Naive B cell (primary cell): ENCODE measurements around the gene FHIT. TPM values are rescaled to one million over a fixed set of nuclear protein-coding genes. Genes with fewer than 3 reads are reported as not detected.
"Not testable (repeated sequence)": the region's sequence is repeated elsewhere in the genome, so short reads cannot be mapped to it uniquely, and the experiment has no call there.

Experiments used
- ATAC-seq, 2 donors: fragments of 150-1000 bp; cut with Tn5 transposase; 2 replicates each; pipeline ENCODE4 v1.10.0; 2021; ENCODE audit warnings: low read depth in 2 of 2, mild to moderate bottlenecking in 2 of 2, moderate library complexity in 2 of 2
- DNase-seq: peaks from one replicate; pipeline ENCODE4 v3.0.0; 2022
- H3K27ac Mint-ChIP-seq, 6 donors: one replicate each; pipeline ENCODE4 v1.8.0; 2020 to 2022; ENCODE audit warnings: mild to moderate bottlenecking in 6 of 6, mixed read lengths in 6 of 6, moderate library complexity in 5 of 6, inconsistent platforms in 2 of 6
- H3K27me3 Mint-ChIP-seq, 3 donors: one replicate each; pipeline ENCODE4 v1.8.0; 2021 to 2022; ENCODE audit warnings: mixed read lengths in 3 of 3, mild to moderate bottlenecking in 1 of 3
- H3K36me3 Mint-ChIP-seq, 2 donors: one replicate each; pipeline ENCODE4 v1.8.0; 2020 to 2022; ENCODE audit warnings: mixed read lengths in 2 of 2, inconsistent platforms in 1 of 2, mild to moderate bottlenecking in 1 of 2
- H3K4me1 Mint-ChIP-seq, 3 donors: one replicate each; pipeline ENCODE4 v1.8.0; 2020 to 2022; ENCODE audit warnings: mixed read lengths in 3 of 3, inconsistent platforms in 1 of 3, mild to moderate bottlenecking in 1 of 3, moderate library complexity in 1 of 3
- H3K4me3 Mint-ChIP-seq, 8 donors: one replicate each; pipeline ENCODE4 v1.8.0; 2020 to 2022; ENCODE audit warnings: mild to moderate bottlenecking in 8 of 8, mixed read lengths in 8 of 8, moderate library complexity in 8 of 8, inconsistent platforms in 2 of 8
- H3K9me3 Mint-ChIP-seq, 7 donors: one replicate each; pipeline ENCODE4 v1.8.0; 2020 to 2022; ENCODE audit warnings: mixed read lengths in 7 of 7, mild to moderate bottlenecking in 5 of 7, inconsistent platforms in 2 of 7, moderate library complexity in 1 of 7
- polyA plus RNA-seq, 6 donors: library from polyadenylated mRNA; unstranded; fragments of 300-500 nt; fragmentation: Illumina TruSeq; gene quantifications; one replicate each; pipeline ENCODE4 v1.2.3, GENCODE V29; 2021; ENCODE audit warnings: low read depth in 6 of 6

FHIT gene
- polyA plus RNA-seq, 6 donors from 2014 or later: 3.2 to 12.6 (median 7.1) TPM

GRCh38 chr3:61074783-61075182, 176.5 kb downstream of the FHIT start:
- Mint-ChIP-seq H3K27ac (no peak overlapping the region), H3K36me3 (peaks cover 0 to 4% of the 10 kb centered on the region in 2 donors), H3K4me1 (no peaks in the 10 kb centered on the region), H3K9me3 (peaks cover 0 to 2% (median 0%) of the 10 kb centered on the region in 7 donors), H3K4me3 (no peak overlapping the region), H3K27me3 (no peaks in the 10 kb centered on the region)
- DNase-seq (no peak), ATAC-seq (no peak)

- Mint-ChIP-seq H3K4me3 (no peak overlapping the region), H3K4me1 (no peaks in the 10 kb centered on the region), H3K9me3 (peaks cover 0 to 2% (median 0%) of the 10 kb centered on the region in 7 donors), H3K27ac (no peak overlapping the region), H3K36me3 (peaks cover 0 to 9% of the 10 kb centered on the region in 2 donors), H3K27me3 (no peaks in the 10 kb centered on the region)
- ATAC-seq (no peak), DNase-seq (no peak)
Measured at GRCh38 chr3:61073566-61074165, 177.6 kb downstream of the FHIT start.

- Mint-ChIP-seq H3K4me1 (no peaks in the 10 kb centered on the region), H3K9me3 (peaks cover 0 to 15% (median 4%) of the 10 kb centered on the region in 7 donors), H3K27me3 (no peaks in the 10 kb centered on the region), H3K4me3 (no peak overlapping the region), H3K27ac (peak overlapping the region in 1 of 6 donors; percentile 62), H3K36me3 (peaks cover 0 to 16% of the 10 kb centered on the region in 2 donors)
- DNase-seq: no peak
- ATAC-seq: no peak
Measured at GRCh38 chr3:61068084-61068483, 183.2 kb downstream of the FHIT start.

- Mint-ChIP-seq H3K27me3 (no peaks in the 10 kb centered on the region), H3K27ac (no peak overlapping the region), H3K4me3 (no peak overlapping the region), H3K36me3 (peaks cover 0 to 16% of the 10 kb centered on the region in 2 donors), H3K9me3 (peaks cover 0 to 15% (median 3%) of the 10 kb centered on the region in 7 donors), H3K4me1 (no peaks in the 10 kb centered on the region)
- DNase-seq: no peak
- no peak for ATAC-seq
Measured at GRCh38 chr3:61066800-61067199, 184.5 kb downstream of the FHIT start.

DNA sequence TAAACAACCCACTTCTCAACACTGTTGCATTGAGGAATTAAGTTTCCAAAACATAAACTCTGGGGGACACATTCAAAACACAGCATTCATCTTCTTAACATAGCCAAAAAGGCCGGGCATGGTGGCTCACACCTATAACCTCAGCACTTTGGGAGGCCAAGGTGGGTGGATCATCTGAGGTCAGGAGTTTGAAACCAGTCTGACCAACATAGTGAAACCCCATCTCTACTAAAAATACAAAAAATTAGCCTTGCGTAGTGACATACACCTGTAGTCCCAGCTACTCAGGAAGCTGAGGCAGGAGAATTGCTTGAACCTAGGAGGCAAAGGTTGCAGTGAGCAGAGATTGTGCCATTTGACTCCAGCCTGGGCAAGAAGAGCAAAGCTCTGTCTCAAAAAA, 185.0 kb downstream of the FHIT start:
- H3K4me3 Mint-ChIP-seq, ATAC-seq, H3K4me1 Mint-ChIP-seq, DNase-seq, H3K27ac Mint-ChIP-seq, H3K27me3 Mint-ChIP-seq: not testable (repeated sequence)
- Mint-ChIP-seq H3K36me3 (peaks cover 0 to 16% of the 10 kb centered on the region in 2 donors), H3K9me3 (peaks cover 0 to 15% (median 3%) of the 10 kb centered on the region in 7 donors)

GRCh38 chr3:61065451-61066011, 185.7 kb downstream of the FHIT start:
- ATAC-seq (no peak), DNase-seq (no peak)
- Mint-ChIP-seq H3K36me3 (peaks cover 0 to 15% of the 10 kb centered on the region in 2 donors), H3K4me1 (no peaks in the 10 kb centered on the region), H3K27ac (no peak overlapping the region), H3K27me3 (no peaks in the 10 kb centered on the region), H3K9me3 (peaks cover 0 to 15% (median 3%) of the 10 kb centered on the region in 7 donors), H3K4me3 (no peak overlapping the region)

DNA sequence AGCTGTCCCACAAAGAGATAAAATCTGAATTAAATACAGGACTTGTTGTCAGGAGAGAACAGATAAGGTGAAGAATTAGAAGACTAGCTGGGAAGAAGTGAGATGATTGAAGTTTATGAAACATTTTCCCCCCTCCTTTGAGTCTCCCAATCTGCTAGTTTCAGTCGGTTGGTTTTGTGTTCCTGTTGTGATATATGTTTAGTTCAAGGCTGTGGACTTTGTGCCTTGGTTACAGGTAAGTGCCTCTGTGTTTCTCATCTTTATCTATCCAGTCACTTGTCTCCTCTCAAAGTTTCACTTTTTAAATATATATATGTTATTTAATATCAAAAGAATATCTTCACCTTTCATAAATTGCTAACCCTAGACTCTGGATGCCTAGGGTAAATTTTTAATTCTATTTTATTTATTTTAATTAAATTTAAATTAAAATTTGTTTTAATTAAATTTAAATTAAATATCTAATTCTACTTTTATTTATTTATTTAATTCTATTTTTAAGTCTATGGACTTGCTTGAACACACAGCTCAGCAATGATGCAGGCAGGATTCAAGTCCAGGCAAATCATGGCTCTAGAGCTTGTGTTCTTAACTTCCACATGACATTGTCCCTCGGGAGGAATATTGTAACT, 190.0 kb downstream of the FHIT start:
- Mint-ChIP-seq H3K4me1 (peaks cover 0 to 5% (median 0%) of the 10 kb centered on the region in 3 donors), H3K9me3 (peaks cover 0 to 9% (median 3%) of the 10 kb centered on the region in 7 donors), H3K36me3 (peaks cover 0 to 7% of the 10 kb centered on the region in 2 donors), H3K4me3 (no peak overlapping the region), H3K27me3 (no peaks in the 10 kb centered on the region), H3K27ac (no peak overlapping the region)
- ATAC-seq (no peak), DNase-seq (no peak)

GRCh38 chr3:61060411-61060861, 190.8 kb downstream of the FHIT start:
- Mint-ChIP-seq H3K4me3 (no peak overlapping the region), H3K27ac (no peak overlapping the region), H3K9me3 (peaks cover 0 to 9% (median 2%) of the 10 kb centered on the region in 7 donors), H3K4me1 (peaks cover 0 to 5% (median 0%) of the 10 kb centered on the region in 3 donors), H3K36me3 (no peaks in the 10 kb centered on the region), H3K27me3 (no peaks in the 10 kb centered on the region)
- ATAC-seq: no peak
- no peak for DNase-seq

GRCh38 chr3:61058836-61059235, 192.4 kb downstream of the FHIT start:
- peaks cover 0 to 5% (median 0%) of the 10 kb centered on the region in 3 donors for H3K4me1 Mint-ChIP-seq
- ATAC-seq: no peak
- no peaks in the 10 kb centered on the region for H3K36me3 Mint-ChIP-seq
- H3K27me3 Mint-ChIP-seq: no peaks in the 10 kb centered on the region
- no peak for DNase-seq
- H3K4me3 Mint-ChIP-seq: no peak overlapping the region
- no peak overlapping the region for H3K27ac Mint-ChIP-seq
- H3K9me3 Mint-ChIP-seq: peaks cover 0 to 7% (median under 1%) of the 10 kb centered on the region in 7 donors

GRCh38 chr3:61057464-61057863, 193.8 kb downstream of the FHIT start:
- H3K36me3 Mint-ChIP-seq: no peaks in the 10 kb centered on the region
- no peaks in the 10 kb centered on the region for H3K27me3 Mint-ChIP-seq
- no peaks in the 10 kb centered on the region for H3K9me3 Mint-ChIP-seq
- H3K27ac Mint-ChIP-seq: no peak overlapping the region
- peaks cover 0 to 5% (median 0%) of the 10 kb centered on the region in 3 donors for H3K4me1 Mint-ChIP-seq
- DNase-seq: no peak
- H3K4me3 Mint-ChIP-seq: no peak overlapping the region
- no peak for ATAC-seq

- no peaks in the 10 kb centered on the region for H3K36me3 Mint-ChIP-seq
- H3K4me1 Mint-ChIP-seq: peaks cover 0 to 5% (median 0%) of the 10 kb centered on the region in 3 donors
- DNase-seq: no peak
- no peaks in the 10 kb centered on the region for H3K27me3 Mint-ChIP-seq
- ATAC-seq: no peak
- H3K9me3 Mint-ChIP-seq: no peaks in the 10 kb centered on the region
- H3K4me3 Mint-ChIP-seq: no peak overlapping the region
- H3K27ac Mint-ChIP-seq: no peak overlapping the region
Measured at GRCh38 chr3:61055447-61055846, 195.8 kb downstream of the FHIT start.

DNA sequence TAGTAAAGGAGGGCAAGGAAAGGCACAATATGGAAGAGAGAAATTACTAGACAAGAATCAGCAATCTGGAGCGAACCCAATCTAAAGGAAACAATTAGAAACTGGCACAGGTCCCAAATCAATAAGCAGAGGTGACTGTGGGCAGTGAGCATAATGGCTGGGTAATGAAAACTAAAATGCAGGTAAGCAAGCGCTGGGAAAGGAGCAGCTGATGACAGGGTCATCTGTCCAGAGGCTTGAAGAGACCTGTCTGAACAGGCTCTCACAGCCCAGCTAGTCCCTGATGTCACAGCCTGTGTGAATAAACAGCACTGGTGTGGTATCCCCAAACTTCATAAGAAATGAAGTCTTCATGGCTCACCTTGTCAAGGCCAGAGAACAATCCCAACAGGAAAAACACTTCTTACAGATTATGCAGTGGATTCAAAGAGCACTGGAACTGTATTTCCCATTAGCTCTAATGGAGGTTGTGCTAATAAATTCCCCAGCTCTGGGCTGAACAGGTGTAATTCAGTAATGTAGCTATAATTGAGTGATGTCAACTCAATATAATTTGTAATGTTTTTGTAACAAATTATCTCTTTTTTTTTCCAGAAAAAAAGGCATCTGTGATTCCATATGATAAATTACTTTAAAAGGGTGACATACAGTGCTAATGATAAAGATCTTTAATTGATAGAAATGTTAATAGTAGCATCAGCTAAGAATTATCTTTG, 197.3 kb downstream of the FHIT start:
- DNase-seq (no peak), ATAC-seq (no peak)
- Mint-ChIP-seq H3K9me3 (peaks cover 0 to 2% (median 0%) of the 10 kb centered on the region in 7 donors), H3K4me1 (peaks cover 0 to 5% (median 0%) of the 10 kb centered on the region in 3 donors), H3K27me3 (no peaks in the 10 kb centered on the region), H3K27ac (no peak overlapping the region), H3K36me3 (no peaks in the 10 kb centered on the region), H3K4me3 (no peak overlapping the region)

DNA sequence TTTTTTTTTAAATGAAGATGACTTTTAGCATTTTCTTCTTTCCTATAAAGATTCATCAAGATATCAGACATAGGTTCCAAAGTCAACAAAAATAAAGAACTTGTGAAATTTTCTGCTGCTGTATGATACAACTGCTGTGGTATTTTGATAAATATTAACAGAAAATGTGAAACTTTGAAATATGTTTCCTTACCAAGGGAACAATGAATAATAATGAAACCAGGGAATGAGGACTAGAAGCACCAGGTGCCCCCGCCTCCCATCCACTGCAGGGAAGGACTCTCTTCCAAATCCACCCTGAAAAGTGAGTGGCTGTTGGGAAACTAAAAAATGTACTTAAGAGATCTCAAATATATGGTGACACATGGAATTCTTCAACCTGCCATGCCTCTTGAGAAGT, 198.4 kb downstream of the FHIT start:
- H3K4me3 Mint-ChIP-seq: no peak overlapping the region
- H3K36me3 Mint-ChIP-seq: no peaks in the 10 kb centered on the region
- DNase-seq (no peak), ATAC-seq (no peak)
- H3K9me3 Mint-ChIP-seq: peaks cover 0 to 7% (median 2%) of the 10 kb centered on the region in 7 donors
- H3K27me3 Mint-ChIP-seq: no peaks in the 10 kb centered on the region
- no peaks in the 10 kb centered on the region for H3K4me1 Mint-ChIP-seq
- no peak overlapping the region for H3K27ac Mint-ChIP-seq
